Kidney (tissue), 14 donors: ENCODE measurements around the gene CXCL8. TPM values are rescaled to one million over a fixed set of nuclear protein-coding genes. Genes with fewer than 3 reads are reported as not detected.

ENCODE experiments used
- DNase-seq, 5 donors: peaks; one replicate each; pipeline ENCODE4 v3.0.0-alpha.2; 2013 to 2020
- FAIRE-seq: peaks from 2 replicates; lab custom pipeline; 2012; peaks lifted over from hg19 to GRCh38; lab: Jason Lieb, UNC
- H3K27ac ChIP-seq, 2 donors: one replicate each; pipeline ENCODE4 v1.7.0; 2013; ENCODE audit warnings: low read depth in 2 of 2, low read length in 2 of 2, inconsistent platforms in 1 of 2
- H3K27me3 ChIP-seq: one replicate; pipeline ENCODE4 v1.7.1; 2013; ENCODE audit warnings: low read length, inconsistent platforms; ENCODE audit not compliant: control insufficient read depth, insufficient read depth
- H3K36me3 ChIP-seq, 3 donors: one replicate each; pipeline versions ENCODE4 v1.7.0 to v1.7.1; 2013; ENCODE audit warnings: low read length in 3 of 3, control low read depth in 1 of 3, inconsistent platforms in 1 of 3; ENCODE audit not compliant: insufficient read depth in 3 of 3, control insufficient read depth in 2 of 3
- H3K4me1 ChIP-seq, 3 donors: one replicate each; pipeline versions ENCODE4 v1.7.0 to v1.7.1; 2013; ENCODE audit warnings: low read length in 3 of 3, inconsistent platforms in 1 of 3, low read depth in 1 of 3; ENCODE audit not compliant: control insufficient read depth in 2 of 3, insufficient read depth in 2 of 3
- H3K4me3 ChIP-seq, 3 donors: one replicate each; pipeline versions ENCODE4 v1.7.0 to v1.8.1; 2013; ENCODE audit warnings: low read length in 3 of 3, control low read depth in 1 of 3, inconsistent platforms in 1 of 3
- H3K9ac ChIP-seq, 3 donors: one replicate each; pipeline versions ENCODE4 v1.7.0 to v1.7.1; 2013; ENCODE audit warnings: low read length in 3 of 3, control low read depth in 1 of 3, inconsistent platforms in 1 of 3
- H3K9me3 ChIP-seq, 3 donors: one replicate each; pipeline versions ENCODE4 v1.7.0 to v1.7.1; 2013; ENCODE audit warnings: low read length in 3 of 3, control low read depth in 1 of 3, inconsistent platforms in 1 of 3; ENCODE audit not compliant: control insufficient read depth in 2 of 3, insufficient read depth in 1 of 3
- intact Hi-C: fragments of 100-400 bp; cut with DNase I; formaldehyde crosslinking; loops from one replicate; pipeline ENCODE4 v1.11.1; 2022
- polyA plus RNA-seq: library from polyadenylated mRNA; stranded (reverse); fragments of 350-450 nt; fragmentation: Illumina TruSeq; extraction: RNeasy Lipid Tissue Mini Kit (QIAGEN cat#74804); gene quantifications from one replicate; pipeline ENCODE4 v1.2.3, GENCODE V29; 2014; ENCODE audit warnings: low read depth, low replicate concordance; ENCODE audit not compliant: insufficient read depth
- total RNA-seq: library from RNA; stranded (reverse); fragmentation: NEBNext Ultra II Directional; extraction: Animal tissue kit (Norgen Biotek cat#: 25700); gene quantifications from one replicate; pipeline ENCODE4 v1.2.1, GENCODE V29; 2021
- TF ChIP-seq, protein P1 (sequence below): IDR thresholded peaks from 3 replicates; pipeline ENCODE4 v1.5.1; 2012; ENCODE audit warnings: mild to moderate bottlenecking, moderate library complexity, borderline replicate concordance; ENCODE audit not compliant: insufficient read depth; ENCODE audit errors: extremely low read depth
- donor health status: control.
- donor health status: control.
- donor health status: control.
- donor health status: control.
- donor health status: control.
- donor health status: DM: yes; HTN: yes; CAD: no.
- donor health status: Normal renal cell carcinoma (clear cell type).

CXCL8 gene
- total and polyA plus RNA-seq, 2 donors from 2014 or later, result 1.3 to 4.8 TPM

DNA sequence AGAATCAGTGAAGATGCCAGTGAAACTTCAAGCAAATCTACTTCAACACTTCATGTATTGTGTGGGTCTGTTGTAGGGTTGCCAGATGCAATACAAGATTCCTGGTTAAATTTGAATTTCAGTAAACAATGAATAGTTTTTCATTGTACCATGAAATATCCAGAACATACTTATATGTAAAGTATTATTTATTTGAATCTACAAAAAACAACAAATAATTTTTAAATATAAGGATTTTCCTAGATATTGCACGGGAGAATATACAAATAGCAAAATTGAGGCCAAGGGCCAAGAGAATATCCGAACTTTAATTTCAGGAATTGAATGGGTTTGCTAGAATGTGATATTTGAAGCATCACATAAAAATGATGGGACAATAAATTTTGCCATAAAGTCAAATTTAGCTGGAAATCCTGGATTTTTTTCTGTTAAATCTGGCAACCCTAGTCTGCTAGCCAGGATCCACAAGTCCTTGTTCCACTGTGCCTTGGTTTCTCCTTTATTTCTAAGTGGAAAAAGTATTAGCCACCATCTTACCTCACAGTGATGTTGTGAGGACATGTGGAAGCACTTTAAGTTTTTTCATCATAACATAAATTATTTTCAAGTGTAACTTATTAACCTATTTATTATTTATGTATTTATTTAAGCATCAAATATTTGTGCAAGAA lies 2.3 kb downstream of the CXCL8 start:
- no peaks in the 10 kb centered on the region for H3K9me3 ChIP-seq
- FAIRE-seq (no peak), DNase-seq (no peak)
- intact Hi-C loops, result no loop called here
- H3K27ac ChIP-seq, result no peak overlapping the region
- H3K36me3 ChIP-seq, result no peaks in the 10 kb centered on the region
- H3K4me1 ChIP-seq, result no peaks in the 10 kb centered on the region
- H3K27me3 ChIP-seq, result no peaks in the 10 kb centered on the region
- TF ChIP-seq, protein P1, sequence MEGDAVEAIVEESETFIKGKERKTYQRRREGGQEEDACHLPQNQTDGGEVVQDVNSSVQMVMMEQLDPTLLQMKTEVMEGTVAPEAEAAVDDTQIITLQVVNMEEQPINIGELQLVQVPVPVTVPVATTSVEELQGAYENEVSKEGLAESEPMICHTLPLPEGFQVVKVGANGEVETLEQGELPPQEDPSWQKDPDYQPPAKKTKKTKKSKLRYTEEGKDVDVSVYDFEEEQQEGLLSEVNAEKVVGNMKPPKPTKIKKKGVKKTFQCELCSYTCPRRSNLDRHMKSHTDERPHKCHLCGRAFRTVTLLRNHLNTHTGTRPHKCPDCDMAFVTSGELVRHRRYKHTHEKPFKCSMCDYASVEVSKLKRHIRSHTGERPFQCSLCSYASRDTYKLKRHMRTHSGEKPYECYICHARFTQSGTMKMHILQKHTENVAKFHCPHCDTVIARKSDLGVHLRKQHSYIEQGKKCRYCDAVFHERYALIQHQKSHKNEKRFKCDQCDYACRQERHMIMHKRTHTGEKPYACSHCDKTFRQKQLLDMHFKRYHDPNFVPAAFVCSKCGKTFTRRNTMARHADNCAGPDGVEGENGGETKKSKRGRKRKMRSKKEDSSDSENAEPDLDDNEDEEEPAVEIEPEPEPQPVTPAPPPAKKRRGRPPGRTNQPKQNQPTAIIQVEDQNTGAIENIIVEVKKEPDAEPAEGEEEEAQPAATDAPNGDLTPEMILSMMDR, result no peak
- no peak overlapping the region for H3K4me3 ChIP-seq
- no peak overlapping the region for H3K9ac ChIP-seq

DNA sequence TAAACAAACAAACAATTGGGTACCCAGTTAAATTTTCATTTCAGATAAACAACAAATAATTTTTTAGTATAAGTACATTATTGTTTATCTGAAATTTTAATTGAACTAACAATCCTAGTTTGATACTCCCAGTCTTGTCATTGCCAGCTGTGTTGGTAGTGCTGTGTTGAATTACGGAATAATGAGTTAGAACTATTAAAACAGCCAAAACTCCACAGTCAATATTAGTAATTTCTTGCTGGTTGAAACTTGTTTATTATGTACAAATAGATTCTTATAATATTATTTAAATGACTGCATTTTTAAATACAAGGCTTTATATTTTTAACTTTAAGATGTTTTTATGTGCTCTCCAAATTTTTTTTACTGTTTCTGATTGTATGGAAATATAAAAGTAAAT lies 2.9 kb downstream of the CXCL8 start:
- H3K27me3 ChIP-seq, result no peaks in the 10 kb centered on the region
- no peak for FAIRE-seq
- no peaks in the 10 kb centered on the region for H3K9me3 ChIP-seq
- no peaks in the 10 kb centered on the region for H3K36me3 ChIP-seq
- intact Hi-C loops, result no loop called here
- no peak overlapping the region for H3K9ac ChIP-seq
- DNase-seq, result no peak
- no peak overlapping the region for H3K27ac ChIP-seq
- no peaks in the 10 kb centered on the region for H3K4me1 ChIP-seq
- H3K4me3 ChIP-seq, result no peak overlapping the region
- TF ChIP-seq, protein P1, result no peak

DNA sequence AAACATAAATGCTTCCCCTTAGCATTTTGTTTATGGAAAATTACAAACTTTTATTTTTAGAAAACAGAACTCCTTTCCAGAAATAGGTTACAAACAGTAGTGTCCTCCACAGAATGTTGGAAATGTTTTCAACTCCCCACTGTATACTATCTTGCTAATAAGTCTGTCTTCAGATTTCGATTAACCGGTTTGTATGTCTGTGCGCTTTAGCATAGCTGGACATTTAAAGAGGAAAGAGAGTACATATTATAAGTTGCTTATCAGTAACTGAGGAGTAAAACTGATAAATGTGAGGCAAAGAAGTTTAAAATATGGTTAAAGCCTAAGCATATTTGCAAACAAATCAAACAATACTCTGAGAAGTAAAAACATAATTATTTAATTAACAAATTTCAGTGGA lies 3.4 kb downstream of the CXCL8 start:
- Histone ChIP-seq H3K27me3 (no peaks in the 10 kb centered on the region), H3K4me3 (no peak overlapping the region), H3K4me1 (no peaks in the 10 kb centered on the region), H3K9me3 (no peaks in the 10 kb centered on the region), H3K36me3 (no peaks in the 10 kb centered on the region), H3K27ac (no peak overlapping the region), H3K9ac (no peak overlapping the region)
- FAIRE-seq (peak; percentile 25), DNase-seq (no peak)
- intact Hi-C loops, result no loop called here
- TF ChIP-seq, protein P1, result no peak

DNA sequence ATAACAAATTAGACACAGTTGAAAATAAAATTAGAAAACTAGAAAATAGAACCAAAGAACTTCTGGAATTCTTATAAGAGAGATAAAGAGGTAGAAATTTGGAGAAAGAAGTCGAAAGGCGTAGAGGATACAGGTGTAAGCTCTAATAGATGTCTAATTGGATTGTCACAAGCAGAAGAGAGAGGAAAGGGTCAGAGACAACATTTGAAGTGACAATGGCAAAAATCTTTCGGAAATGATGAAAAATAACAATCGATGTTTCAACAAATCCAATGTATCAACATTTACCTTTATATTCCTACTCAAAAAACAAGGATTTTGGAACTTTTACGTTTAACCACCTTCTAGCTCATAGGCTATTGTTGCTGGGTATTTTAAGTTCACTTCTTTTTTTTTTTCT lies 3.8 kb downstream of the CXCL8 start:
- H3K9me3 ChIP-seq, result no peaks in the 10 kb centered on the region
- intact Hi-C loops, result no loop called here
- no peak overlapping the region for H3K9ac ChIP-seq
- no peaks in the 10 kb centered on the region for H3K36me3 ChIP-seq
- no peaks in the 10 kb centered on the region for H3K27me3 ChIP-seq
- H3K4me3 ChIP-seq, result no peak overlapping the region
- no peaks in the 10 kb centered on the region for H3K4me1 ChIP-seq
- TF ChIP-seq, protein P1, result no peak
- DNase-seq (no peak), FAIRE-seq (no peak)
- no peak overlapping the region for H3K27ac ChIP-seq
